KBM-7 (cell line): ENCODE results near the gene GMPR.

Experiments used
- DNase-seq: peaks from one replicate; pipeline ENCODE4 v3.0.0-alpha.2; 2015
- in situ Hi-C: fragments of 300-500 bp; cut with MboI; formaldehyde crosslinking; loops from 2 replicates; pipeline ENCODE4 v1.14.3; 2020; ENCODE audit warnings: low sequenced_read_pairs, low pct_unique_long_range_greater_than_20kb, mixed read lengths

Gene GMPR

GRCh38 chr6:16335176-16335575 is 96.8 kb downstream of the GMPR start:
- DNase-seq: no peak
- in situ Hi-C loops: loop anchor here (25.0 kb wide), 1 partner anchor 427 kb away; the partner anchor contains the start of gene ATXN1

DNA sequence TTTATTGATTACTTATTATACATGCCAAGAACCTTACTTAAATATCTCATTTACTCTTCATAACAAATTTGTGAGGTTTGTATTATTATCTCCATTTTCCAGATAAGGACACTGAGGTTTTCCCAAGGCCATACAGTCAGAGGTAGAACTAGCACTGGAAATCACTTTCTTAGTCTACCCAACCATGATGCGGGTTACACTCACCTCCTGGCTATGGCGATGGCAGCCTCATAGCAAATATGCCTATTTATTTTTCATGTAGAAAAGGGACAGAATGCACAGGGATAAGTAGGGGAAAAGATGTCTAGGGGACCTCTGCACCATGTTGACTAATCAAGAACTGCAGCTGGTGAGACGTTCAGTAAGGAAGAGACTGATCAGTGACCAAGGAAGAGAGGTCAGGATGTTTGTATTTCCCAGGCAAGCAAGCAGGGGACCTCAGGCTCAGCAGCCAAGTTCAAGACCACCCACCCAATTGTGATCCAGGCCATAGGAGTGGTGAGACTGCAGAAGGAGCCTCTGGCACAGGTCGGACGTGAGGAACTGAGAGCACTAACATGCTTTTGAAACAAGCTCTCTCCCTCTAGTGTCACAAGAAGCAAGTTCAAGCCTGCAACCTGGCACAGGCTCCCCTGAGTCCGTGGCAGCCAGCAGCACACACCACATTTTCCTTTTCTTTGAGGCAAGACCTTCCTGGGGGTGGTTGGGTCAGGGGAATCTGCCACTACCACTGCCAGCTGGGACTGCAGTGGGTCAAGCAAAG is 97.8 kb downstream of the GMPR start:
- in situ Hi-C loops: loop anchor here (25.0 kb wide), 1 partner anchor 426 kb away; the partner anchor contains the start of gene ATXN1
- DNase-seq: no peak

DNA sequence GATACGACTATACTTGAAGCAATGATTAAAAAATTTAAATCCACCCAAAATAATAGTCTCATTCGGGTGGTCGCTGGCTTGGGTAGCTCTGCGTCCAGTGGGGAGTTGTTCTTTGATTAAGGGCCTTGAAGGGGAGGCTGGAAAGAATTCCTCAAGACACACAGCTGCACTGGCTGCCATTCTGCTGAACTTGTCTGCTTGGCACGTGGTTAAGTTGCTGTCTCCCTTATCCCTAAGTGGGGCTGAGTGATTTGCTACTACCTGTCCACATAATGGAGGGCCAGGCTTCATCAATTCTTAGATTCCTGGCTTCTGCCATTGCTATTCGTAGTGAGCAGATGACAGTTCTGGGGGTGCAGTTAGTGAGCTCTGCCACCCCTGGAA is 98.5 kb downstream of the GMPR start:
- DNase-seq: no peak
- in situ Hi-C loops: loop anchor here (25.0 kb wide), 1 partner anchor 425 kb away; the partner anchor contains the start of gene ATXN1

DNA sequence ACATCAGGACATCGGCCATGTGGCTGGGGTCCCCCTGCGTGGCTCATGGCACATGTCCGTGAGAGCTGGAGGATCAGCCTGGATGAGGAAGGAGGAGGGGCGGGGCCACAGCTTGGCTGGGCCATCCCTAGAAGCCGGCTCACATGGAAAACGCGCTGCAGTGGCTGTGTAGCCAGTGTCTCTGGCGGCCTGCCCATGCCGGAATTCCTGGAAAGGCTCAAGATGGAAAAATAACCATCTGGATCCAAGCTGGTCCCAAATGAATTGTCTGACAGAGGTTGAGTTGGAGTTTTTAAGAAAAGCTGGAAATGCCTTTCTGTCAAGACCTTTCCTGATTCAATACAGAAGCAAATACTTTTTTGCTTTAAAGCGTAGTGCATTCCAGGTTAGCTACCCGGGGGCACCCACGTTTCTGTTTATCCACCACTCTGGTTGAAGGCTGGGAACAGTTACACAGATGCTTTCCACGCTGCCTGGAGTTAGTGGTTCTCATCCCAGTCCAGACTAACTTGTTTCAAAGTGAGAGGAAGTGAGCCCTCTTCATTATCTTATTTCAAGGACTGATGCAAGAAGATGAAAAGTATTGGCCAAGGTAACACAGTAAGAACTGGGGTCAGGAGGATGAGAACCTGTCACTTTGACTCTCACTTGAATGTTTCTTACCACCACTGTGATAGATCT is 99.0 kb downstream of the GMPR start:
- in situ Hi-C loops: loop anchor here (25.0 kb wide), 1 partner anchor 425 kb away; the partner anchor contains the start of gene ATXN1
- DNase-seq: no peak

- in situ Hi-C loops: loop anchor here (25.0 kb wide), 1 partner anchor 424 kb away; the partner anchor contains the start of gene ATXN1
- DNase-seq: peak; percentile 24
Observed at GRCh38 chr6:16338577-16339264, 100.3 kb downstream of the GMPR start.

DNA sequence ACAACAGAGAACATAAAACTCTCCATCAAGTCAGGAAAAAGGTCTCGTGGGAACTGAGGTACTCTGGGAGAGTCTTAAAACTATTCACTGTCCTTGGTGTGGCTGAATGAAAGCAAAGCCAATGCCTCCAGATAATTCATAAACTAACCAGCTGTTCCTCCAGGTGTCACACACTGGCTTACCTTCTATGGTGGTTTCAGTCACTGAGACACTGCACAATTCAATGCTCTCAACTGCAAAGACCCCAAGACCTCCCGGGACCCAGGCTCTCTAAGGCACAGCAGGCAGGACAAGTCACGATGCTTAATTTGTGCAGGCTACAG is 100.8 kb downstream of the GMPR start:
- DNase-seq: no peak
- in situ Hi-C loops: loop anchor here (25.0 kb wide), 1 partner anchor 423 kb away; the partner anchor contains the start of gene ATXN1

GRCh38 chr6:16343593-16343992 is 105.2 kb downstream of the GMPR start:
- no peak for DNase-seq
- in situ Hi-C loops: loop anchor here (25.0 kb wide), 1 partner anchor 419 kb away; the partner anchor contains the start of gene ATXN1

DNA sequence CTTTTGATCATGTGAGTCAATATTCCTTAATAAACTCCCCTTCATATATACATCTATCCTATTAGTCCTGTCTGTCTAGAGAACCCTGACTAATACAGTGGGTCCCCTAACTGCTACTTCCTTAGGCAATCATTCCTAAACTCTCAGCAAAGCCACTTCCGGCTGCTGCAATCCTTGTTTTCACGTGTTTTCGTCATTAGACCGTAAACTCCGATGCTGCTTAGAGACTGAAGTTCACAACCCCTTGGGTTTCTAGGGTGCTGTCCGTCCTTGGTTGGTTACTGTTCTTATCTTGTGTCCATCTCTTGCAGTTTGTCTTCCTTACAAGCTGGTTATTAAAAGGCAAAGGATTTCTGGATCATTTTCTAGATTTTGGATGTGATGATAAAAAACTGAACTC is 106.4 kb downstream of the GMPR start:
- DNase-seq: no peak
- in situ Hi-C loops: loop anchor here (25.0 kb wide), 1 partner anchor 418 kb away; the partner anchor contains the start of gene ATXN1
